ENCODE data around the gene POU2AF2.
"Not testable (repeated sequence)": the region's sequence is repeated elsewhere in the genome, so short reads cannot be mapped to it uniquely, and the experiment has no call there.

Gene POU2AF2

DNA sequence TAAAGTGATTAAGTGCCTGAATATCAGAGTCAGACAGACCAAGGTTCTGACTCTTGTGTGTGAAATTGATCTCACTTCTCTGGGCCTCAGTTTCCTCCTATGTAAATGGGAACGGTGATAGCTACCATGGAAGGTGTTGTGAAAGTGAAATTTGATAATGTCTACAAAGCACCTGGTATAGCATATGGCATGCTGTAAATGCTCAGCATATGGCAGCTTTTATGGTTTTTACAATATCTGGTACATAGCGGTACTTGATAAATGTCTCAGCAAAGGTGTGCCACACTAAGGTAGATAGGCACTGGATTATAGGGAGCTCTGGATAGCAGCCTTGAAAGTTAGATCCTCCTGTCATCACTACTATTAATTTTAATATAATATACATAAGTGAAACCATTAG is 19.9 kb downstream of the POU2AF2 start:
- no peak for DNase-seq (ENCODE audit: low spot score)
- TF ChIP-seq, protein P1, sequence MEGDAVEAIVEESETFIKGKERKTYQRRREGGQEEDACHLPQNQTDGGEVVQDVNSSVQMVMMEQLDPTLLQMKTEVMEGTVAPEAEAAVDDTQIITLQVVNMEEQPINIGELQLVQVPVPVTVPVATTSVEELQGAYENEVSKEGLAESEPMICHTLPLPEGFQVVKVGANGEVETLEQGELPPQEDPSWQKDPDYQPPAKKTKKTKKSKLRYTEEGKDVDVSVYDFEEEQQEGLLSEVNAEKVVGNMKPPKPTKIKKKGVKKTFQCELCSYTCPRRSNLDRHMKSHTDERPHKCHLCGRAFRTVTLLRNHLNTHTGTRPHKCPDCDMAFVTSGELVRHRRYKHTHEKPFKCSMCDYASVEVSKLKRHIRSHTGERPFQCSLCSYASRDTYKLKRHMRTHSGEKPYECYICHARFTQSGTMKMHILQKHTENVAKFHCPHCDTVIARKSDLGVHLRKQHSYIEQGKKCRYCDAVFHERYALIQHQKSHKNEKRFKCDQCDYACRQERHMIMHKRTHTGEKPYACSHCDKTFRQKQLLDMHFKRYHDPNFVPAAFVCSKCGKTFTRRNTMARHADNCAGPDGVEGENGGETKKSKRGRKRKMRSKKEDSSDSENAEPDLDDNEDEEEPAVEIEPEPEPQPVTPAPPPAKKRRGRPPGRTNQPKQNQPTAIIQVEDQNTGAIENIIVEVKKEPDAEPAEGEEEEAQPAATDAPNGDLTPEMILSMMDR (IDR thresholded peaks at IDR 0.05; ENCODE audit: extremely low read depth, insufficient read depth, missing control alignments) = no peak
- in situ Hi-C loops (cut with MboI; ENCODE audit: low pct_unique_long_range_greater_than_20kb, low sequenced_read_pairs, unreplicated experiment) = no loop called here

DNA sequence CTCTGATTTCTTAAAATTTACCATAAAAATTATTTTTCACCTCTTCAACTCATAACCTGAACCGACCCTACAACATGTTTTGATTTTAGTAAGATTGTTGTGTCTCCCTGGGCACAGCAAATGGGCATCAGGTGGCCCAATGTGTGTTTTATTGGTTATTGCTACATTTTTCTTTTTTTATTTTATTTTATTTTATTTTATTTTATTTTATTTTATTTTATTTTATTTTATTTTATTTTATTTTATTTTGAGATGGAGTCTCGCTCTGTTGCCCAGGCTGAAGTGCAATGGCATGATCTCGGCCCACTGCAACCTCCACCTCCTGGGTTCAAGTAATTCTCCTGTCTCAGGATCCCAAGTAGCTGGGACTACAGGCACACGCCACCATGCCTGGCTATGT is 22.8 kb downstream of the POU2AF2 start:
- in situ Hi-C loops (cut with MboI; ENCODE audit: low pct_unique_long_range_greater_than_20kb, low sequenced_read_pairs, unreplicated experiment); DNase-seq (ENCODE audit: low spot score): not testable (repeated sequence)

- no peak for DNase-seq (ENCODE audit: low spot score)
- in situ Hi-C loops (cut with MboI; ENCODE audit: low pct_unique_long_range_greater_than_20kb, low sequenced_read_pairs, unreplicated experiment) = no loop called here
- TF ChIP-seq, protein P1 (IDR thresholded peaks at IDR 0.05; ENCODE audit: extremely low read depth, insufficient read depth, missing control alignments) = no peak
Measured at GRCh38 chr11:111269146-111269868, 23.8 kb downstream of the POU2AF2 start.

DNA sequence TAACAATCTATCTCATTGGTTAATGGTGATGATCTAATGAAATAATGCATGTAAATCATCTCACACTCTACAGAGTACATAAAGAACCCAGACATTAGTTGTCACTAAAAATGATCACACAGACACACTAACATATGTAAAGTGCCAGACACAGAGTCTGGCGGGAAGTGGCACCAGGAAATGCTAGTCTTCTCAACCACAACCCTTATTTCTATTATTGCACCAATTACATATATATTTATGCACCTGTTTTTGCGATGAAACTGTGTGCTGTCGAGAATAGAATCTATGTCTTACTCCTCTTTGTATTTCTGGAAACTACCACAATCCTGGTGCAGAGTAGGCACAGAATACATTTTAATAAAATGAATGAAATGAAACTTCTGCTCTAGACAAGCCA is 26.9 kb downstream of the POU2AF2 start:
- no peak for DNase-seq (ENCODE audit: low spot score)
- TF ChIP-seq, protein P1 (IDR thresholded peaks at IDR 0.05; ENCODE audit: extremely low read depth, insufficient read depth, missing control alignments) = no peak
- in situ Hi-C loops (cut with MboI; ENCODE audit: low pct_unique_long_range_greater_than_20kb, low sequenced_read_pairs, unreplicated experiment) = no loop called here

- no peak for DNase-seq (ENCODE audit: low spot score)
- in situ Hi-C loops (cut with MboI; ENCODE audit: low pct_unique_long_range_greater_than_20kb, low sequenced_read_pairs, unreplicated experiment) = loop anchor here (5.0 kb wide), 1 partner anchor 145 kb away; no protein-coding TSS in a partner anchor
- TF ChIP-seq, protein P1 (IDR thresholded peaks at IDR 0.05; ENCODE audit: extremely low read depth, insufficient read depth, missing control alignments) = no peak
Measured at GRCh38 chr11:111282562-111283075, 37.1 kb downstream of the POU2AF2 start.

- TF ChIP-seq, protein P1 (IDR thresholded peaks at IDR 0.05; ENCODE audit: extremely low read depth, insufficient read depth, missing control alignments) = no peak
- no peak for DNase-seq (ENCODE audit: low spot score)
- in situ Hi-C loops (cut with MboI; ENCODE audit: low pct_unique_long_range_greater_than_20kb, low sequenced_read_pairs, unreplicated experiment) = loop anchor here (5.0 kb wide), 1 partner anchor 143 kb away; no protein-coding TSS in a partner anchor
Measured at GRCh38 chr11:111283945-111284481, 38.5 kb downstream of the POU2AF2 start.

All from GM13977 (cell line).